ENCODE data around the gene KCNJ13.

DNA sequence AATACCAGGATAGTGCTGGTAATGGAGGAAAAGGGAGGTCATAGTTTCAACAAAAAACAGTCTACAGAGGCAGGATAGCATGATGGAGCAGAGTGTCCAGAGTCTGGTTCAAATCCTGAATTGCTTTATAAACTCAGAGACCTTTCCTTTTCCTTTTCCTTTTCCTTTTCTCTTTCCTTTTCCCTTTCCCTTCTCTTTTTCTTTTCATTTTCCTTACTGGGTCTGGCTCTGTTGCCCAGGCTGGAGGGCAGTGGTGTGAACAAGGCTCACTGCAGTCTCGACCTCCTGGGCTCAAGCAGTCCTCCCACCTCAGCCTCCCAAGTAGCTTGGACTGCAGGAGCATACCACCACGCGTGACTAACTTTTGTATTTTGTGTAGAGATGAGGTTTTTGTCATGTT lies 47.6 kb downstream of the KCNJ13 start:
- TF ChIP-seq, protein P1, sequence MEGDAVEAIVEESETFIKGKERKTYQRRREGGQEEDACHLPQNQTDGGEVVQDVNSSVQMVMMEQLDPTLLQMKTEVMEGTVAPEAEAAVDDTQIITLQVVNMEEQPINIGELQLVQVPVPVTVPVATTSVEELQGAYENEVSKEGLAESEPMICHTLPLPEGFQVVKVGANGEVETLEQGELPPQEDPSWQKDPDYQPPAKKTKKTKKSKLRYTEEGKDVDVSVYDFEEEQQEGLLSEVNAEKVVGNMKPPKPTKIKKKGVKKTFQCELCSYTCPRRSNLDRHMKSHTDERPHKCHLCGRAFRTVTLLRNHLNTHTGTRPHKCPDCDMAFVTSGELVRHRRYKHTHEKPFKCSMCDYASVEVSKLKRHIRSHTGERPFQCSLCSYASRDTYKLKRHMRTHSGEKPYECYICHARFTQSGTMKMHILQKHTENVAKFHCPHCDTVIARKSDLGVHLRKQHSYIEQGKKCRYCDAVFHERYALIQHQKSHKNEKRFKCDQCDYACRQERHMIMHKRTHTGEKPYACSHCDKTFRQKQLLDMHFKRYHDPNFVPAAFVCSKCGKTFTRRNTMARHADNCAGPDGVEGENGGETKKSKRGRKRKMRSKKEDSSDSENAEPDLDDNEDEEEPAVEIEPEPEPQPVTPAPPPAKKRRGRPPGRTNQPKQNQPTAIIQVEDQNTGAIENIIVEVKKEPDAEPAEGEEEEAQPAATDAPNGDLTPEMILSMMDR (IDR thresholded peaks at IDR 0.05; ENCODE audit: poor library complexity, severe bottlenecking) = no peak
- no peak for TF ChIP-seq POLR2AphosphoS5 (IDR thresholded peaks at IDR 0.05)
- TF ChIP-seq RAD21 (conservative IDR thresholded peaks at IDR 0.05) = no peak
- no peak for TF ChIP-seq EP300 (conservative IDR thresholded peaks at IDR 0.05; ENCODE audit: poor library complexity, severe bottlenecking)
- TF ChIP-seq, protein P2, sequence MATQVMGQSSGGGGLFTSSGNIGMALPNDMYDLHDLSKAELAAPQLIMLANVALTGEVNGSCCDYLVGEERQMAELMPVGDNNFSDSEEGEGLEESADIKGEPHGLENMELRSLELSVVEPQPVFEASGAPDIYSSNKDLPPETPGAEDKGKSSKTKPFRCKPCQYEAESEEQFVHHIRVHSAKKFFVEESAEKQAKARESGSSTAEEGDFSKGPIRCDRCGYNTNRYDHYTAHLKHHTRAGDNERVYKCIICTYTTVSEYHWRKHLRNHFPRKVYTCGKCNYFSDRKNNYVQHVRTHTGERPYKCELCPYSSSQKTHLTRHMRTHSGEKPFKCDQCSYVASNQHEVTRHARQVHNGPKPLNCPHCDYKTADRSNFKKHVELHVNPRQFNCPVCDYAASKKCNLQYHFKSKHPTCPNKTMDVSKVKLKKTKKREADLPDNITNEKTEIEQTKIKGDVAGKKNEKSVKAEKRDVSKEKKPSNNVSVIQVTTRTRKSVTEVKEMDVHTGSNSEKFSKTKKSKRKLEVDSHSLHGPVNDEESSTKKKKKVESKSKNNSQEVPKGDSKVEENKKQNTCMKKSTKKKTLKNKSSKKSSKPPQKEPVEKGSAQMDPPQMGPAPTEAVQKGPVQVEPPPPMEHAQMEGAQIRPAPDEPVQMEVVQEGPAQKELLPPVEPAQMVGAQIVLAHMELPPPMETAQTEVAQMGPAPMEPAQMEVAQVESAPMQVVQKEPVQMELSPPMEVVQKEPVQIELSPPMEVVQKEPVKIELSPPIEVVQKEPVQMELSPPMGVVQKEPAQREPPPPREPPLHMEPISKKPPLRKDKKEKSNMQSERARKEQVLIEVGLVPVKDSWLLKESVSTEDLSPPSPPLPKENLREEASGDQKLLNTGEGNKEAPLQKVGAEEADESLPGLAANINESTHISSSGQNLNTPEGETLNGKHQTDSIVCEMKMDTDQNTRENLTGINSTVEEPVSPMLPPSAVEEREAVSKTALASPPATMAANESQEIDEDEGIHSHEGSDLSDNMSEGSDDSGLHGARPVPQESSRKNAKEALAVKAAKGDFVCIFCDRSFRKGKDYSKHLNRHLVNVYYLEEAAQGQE (IDR thresholded peaks at IDR 0.05; ENCODE audit: borderline replicate concordance) = no peak
- no peak for TF ChIP-seq EZH2 (IDR thresholded peaks at IDR 0.05; ENCODE audit: borderline replicate concordance, insufficient read depth, low read length, poor library complexity, severe bottlenecking)
- no peak for TF ChIP-seq MXI1 (conservative IDR thresholded peaks at IDR 0.05; ENCODE audit: poor library complexity, severe bottlenecking)

Measured in neural cell (in vitro differentiated cells).